Measurements from ENCODE around the gene GP1BA.
"Not testable (repeated sequence)": the region's sequence is repeated elsewhere in the genome, so short reads cannot be mapped to it uniquely, and the experiment has no call there.

The GP1BA gene

GRCh38 chr17:4901648-4902344 is 30.3 kb upstream of the GP1BA start:
- DNase-seq: no peak

- no peak for DNase-seq
Observed at GRCh38 chr17:4902540-4902939, 29.5 kb upstream of the GP1BA start.

- peak; percentile 53 for DNase-seq
Observed at GRCh38 chr17:4903051-4903818, 28.8 kb upstream of the GP1BA start, which contains the start of gene CHRNE. CHRNE (minus strand) TSS chr17:4903098; CDS start chr17:4903063, 35 bp downstream.

GRCh38 chr17:4906642-4907041 is 25.4 kb upstream of the GP1BA start:
- not testable (repeated sequence) for DNase-seq

GRCh38 chr17:4908301-4908700 is 23.8 kb upstream of the GP1BA start:
- no peak for DNase-seq

- DNase-seq: peak; percentile 26
Observed at GRCh38 chr17:4908711-4909496, 23.2 kb upstream of the GP1BA start.

GRCh38 chr17:4913994-4914393 is 18.1 kb upstream of the GP1BA start:
- DNase-seq: no peak

- DNase-seq: not testable (repeated sequence)
Observed at GRCh38 chr17:4914551-4914950, 17.5 kb upstream of the GP1BA start.

- DNase-seq: no peak
Observed at GRCh38 chr17:4919511-4920047, 12.5 kb upstream of the GP1BA start.

- DNase-seq: no peak
Observed at GRCh38 chr17:4920351-4921048, 11.6 kb upstream of the GP1BA start.

GRCh38 chr17:4921320-4921719 is 10.8 kb upstream of the GP1BA start:
- DNase-seq: no peak

- DNase-seq: not testable (repeated sequence)
Observed at GRCh38 chr17:4926577-4927335, 5.3 kb upstream of the GP1BA start.

- no peak for DNase-seq
Observed at GRCh38 chr17:4928881-4929280, 3.2 kb upstream of the GP1BA start.

GRCh38 chr17:4932756-4933155 is 679 bp downstream of the GP1BA start:
- DNase-seq: no peak

- DNase-seq: no peak
Observed at GRCh38 chr17:4933646-4934045, 1.6 kb downstream of the GP1BA start.

- DNase-seq: no peak
Observed at GRCh38 chr17:4934173-4934979, 2.3 kb downstream of the GP1BA start.

GRCh38 chr17:4935650-4936049 is 3.6 kb downstream of the GP1BA start:
- DNase-seq: no peak

GRCh38 chr17:4936436-4936835 is 4.4 kb downstream of the GP1BA start:
- no peak for DNase-seq

- DNase-seq: no peak
Observed at GRCh38 chr17:4937553-4937952, 5.5 kb downstream of the GP1BA start.

GRCh38 chr17:4938069-4938491 is 6.0 kb downstream of the GP1BA start:
- DNase-seq: no peak
